Measurements from ENCODE around the gene PRKAR2B. TPM values are rescaled to one million over a fixed set of nuclear protein-coding genes. Genes with fewer than 3 reads are reported as not detected.
"Not testable (repeated sequence)": the region's sequence is repeated elsewhere in the genome, so short reads cannot be mapped to it uniquely, and the experiment has no call there.

PRKAR2B gene
- total RNA-seq, 2 donors from 2014 or later: 10.6 to 44.2 TPM

DNA sequence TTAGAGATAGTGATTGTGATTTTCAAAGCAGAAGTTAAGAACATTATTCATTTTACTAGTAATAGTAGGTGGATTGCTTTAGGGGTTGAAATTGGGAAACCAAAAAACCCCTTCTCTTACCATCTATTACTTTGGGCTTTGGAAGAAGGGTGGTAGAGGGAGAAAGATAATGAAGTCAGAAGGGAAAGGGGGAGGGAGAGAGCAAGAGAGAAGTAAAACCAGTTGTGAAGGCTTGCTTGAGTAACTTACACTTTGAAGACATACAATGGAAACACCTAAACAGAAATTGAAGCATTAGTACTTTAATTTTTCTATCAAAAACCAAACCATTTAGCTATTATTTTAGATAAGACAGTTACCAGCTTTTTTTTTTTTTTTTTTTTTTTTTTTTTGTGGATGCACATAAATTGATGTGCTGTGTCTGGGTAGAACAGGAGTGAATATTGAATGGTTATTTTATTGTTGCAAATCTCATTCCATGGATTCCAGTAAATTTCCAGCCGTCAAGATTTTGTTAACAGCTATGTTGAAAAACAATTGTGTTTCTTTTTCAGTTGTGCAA, 5.5 kb downstream of the PRKAR2B start:
- H3K36me3 ChIP-seq (replicated peaks in 1 of 2; ENCODE audit: insufficient read depth in 1 of 2, low read depth in 2 of 2): no peaks in the 10 kb centered on the region
- H3K27me3 ChIP-seq: no peaks in the 10 kb centered on the region
- no peak for ATAC-seq
- WGBS, 2 donors: 47 to 52% methylated on average over 1 of the region's 1 CpG
- no peaks in the 10 kb centered on the region for H3K9me3 ChIP-seq
- no peak for TF ChIP-seq CTCF (IDR thresholded peaks at IDR 0.05)
- no peak for TF ChIP-seq POLR2A (IDR thresholded peaks at IDR 0.05)
- H3K4me3 ChIP-seq: no peak overlapping the region
- peaks cover 6% of the 10 kb centered on the region for H3K4me1 ChIP-seq
- no peak overlapping the region for H3K27ac ChIP-seq
- intact Hi-C loops (cut with DNase I): no loop called here
- DNase-seq: no peak

- ATAC-seq: no peak
- no peaks in the 10 kb centered on the region for H3K4me1 ChIP-seq
- H3K27me3 ChIP-seq: no peaks in the 10 kb centered on the region
- no peaks in the 10 kb centered on the region for H3K36me3 ChIP-seq (replicated peaks in 1 of 2; ENCODE audit: insufficient read depth in 1 of 2, low read depth in 2 of 2)
- TF ChIP-seq CTCF (IDR thresholded peaks at IDR 0.05): no peak
- no peak for TF ChIP-seq POLR2A (IDR thresholded peaks at IDR 0.05)
- 73 to 81% methylated on average over 2 of the region's 2 CpGs for WGBS, 2 donors
- no peak overlapping the region for H3K4me3 ChIP-seq
- H3K27ac ChIP-seq: no peak overlapping the region
- intact Hi-C loops (cut with DNase I): no loop called here
- H3K9me3 ChIP-seq: no peaks in the 10 kb centered on the region
- DNase-seq: no peak
These were observed 6.9 kb downstream of the PRKAR2B start for GRCh38 chr7:107051376-107051775.

DNA sequence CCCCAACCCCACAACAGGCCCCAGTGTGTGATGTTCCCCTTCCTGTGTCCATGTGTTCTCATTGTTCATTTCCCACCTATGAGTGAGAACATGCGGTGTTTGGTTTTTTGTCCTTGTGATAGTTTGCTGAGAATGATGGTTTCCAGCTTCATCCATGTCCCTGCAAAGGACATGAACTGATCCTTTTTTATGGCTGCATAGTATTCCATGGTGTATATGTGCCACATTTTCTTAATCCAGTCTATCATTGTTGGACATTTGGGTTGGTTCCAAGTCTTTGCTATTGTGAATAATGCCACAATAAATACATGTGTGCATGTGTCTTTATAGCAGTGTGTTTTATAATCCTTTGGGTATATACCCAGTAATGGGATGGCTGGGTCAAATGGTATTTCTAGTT, 10.5 kb downstream of the PRKAR2B start:
- DNase-seq; H3K4me1 ChIP-seq; intact Hi-C loops (cut with DNase I); H3K36me3 ChIP-seq (replicated peaks in 1 of 2; ENCODE audit: insufficient read depth in 1 of 2, low read depth in 2 of 2); H3K27me3 ChIP-seq; H3K9me3 ChIP-seq; H3K27ac ChIP-seq; ATAC-seq; H3K4me3 ChIP-seq: not testable (repeated sequence)
- 93 to 100% methylated on average over 1 of the region's 1 CpG for WGBS, 2 donors

DNA sequence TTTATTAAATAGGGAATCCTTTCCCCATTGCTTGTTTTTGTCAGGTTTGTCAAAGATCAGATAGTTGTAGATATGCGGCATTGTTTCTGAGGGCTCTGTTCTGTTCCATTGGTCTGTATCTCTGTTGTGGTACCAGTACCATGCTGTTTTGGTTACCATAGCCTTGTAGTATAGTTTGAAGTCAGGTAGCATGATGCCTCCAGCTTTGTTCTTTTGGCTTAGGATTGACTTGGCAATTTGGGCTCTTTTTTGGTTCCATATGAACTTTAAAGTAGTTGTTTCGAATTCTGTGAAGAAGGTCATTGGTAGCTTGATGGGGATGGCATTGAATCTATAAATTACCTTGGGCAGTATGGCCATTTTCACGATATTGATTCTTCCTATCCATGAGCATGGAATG, 11.6 kb downstream of the PRKAR2B start:
- H3K27me3 ChIP-seq; H3K4me3 ChIP-seq; intact Hi-C loops (cut with DNase I); DNase-seq; ATAC-seq; H3K27ac ChIP-seq; H3K4me1 ChIP-seq; H3K9me3 ChIP-seq; H3K36me3 ChIP-seq (replicated peaks in 1 of 2; ENCODE audit: insufficient read depth in 1 of 2, low read depth in 2 of 2): not testable (repeated sequence)
- WGBS, 2 donors: 85% methylated on average over 3 of the region's 3 CpGs

DNA sequence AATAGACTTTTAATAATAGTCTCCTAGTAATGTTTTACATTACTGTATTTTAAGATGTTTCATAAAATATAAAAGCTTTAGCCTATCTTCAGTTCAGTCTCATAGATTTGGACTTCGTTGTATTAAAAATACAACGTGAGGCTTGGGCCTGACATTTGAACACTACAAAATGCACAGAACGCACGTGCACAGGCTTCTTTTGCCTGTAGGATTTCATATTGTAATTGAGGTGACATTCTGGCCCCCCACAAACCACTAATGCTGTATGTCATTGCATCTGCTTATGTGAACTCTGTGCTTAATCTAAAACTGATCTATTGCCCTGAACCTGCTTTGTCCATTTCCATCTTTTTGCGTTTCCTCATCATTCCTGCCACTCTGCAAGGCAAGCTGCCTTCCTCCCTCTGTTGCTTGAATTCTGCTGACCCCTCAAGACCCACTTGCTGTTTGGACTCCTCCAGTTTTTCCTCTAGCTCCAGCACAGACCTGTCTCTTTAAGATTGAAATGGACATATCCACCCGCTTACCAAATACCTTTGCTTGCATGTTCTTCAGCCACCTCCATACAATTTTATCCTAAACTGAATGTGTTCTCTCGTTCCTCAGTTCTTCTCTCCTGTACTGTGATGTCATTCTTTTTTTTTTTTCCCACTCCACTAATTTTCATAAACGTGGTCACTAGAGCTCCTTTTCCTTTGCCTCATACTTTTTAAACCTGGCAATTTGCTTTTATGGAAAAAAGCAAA, 12.4 kb downstream of the PRKAR2B start:
- Histone ChIP-seq H3K4me1 (no peaks in the 10 kb centered on the region), H3K4me3 (no peak overlapping the region), H3K27ac (no peak overlapping the region), H3K36me3 (replicated peaks in 1 of 2; ENCODE audit: insufficient read depth in 1 of 2, low read depth in 2 of 2) (no peaks in the 10 kb centered on the region), H3K27me3 (no peaks in the 10 kb centered on the region), H3K9me3 (no peaks in the 10 kb centered on the region)
- TF ChIP-seq POLR2A (IDR thresholded peaks at IDR 0.05) (no peak), CTCF (IDR thresholded peaks at IDR 0.05) (no peak)
- 67 to 72% methylated on average over 8 of the region's 8 CpGs for WGBS, 2 donors
- DNase-seq (no peak), ATAC-seq (no peak)
- intact Hi-C loops (cut with DNase I): no loop called here

DNA sequence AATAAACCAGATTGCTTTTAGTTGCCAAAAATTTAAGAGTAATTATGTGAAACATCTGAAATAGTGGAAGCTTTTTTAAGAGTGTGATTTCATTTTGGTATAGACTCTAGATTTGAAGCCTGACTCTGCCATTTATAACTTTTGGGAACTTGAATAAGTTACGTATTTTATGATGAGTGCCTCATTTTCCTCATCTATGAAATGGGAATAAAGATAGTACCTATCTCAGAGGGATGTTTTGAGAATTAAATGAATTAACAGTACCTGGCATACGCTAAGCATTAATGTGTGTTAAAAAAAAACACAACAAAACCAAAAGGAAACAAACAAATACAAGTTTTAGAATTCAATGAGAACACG, 12.9 kb downstream of the PRKAR2B start:
- no peak for ATAC-seq

More for the DNA sequence above, 12.9 kb downstream of the PRKAR2B start:
- Histone ChIP-seq H3K4me3 (no peak overlapping the region), H3K4me1 (no peaks in the 10 kb centered on the region), H3K9me3 (no peaks in the 10 kb centered on the region), H3K36me3 (replicated peaks in 1 of 2; ENCODE audit: insufficient read depth in 1 of 2, low read depth in 2 of 2) (no peaks in the 10 kb centered on the region), H3K27me3 (no peaks in the 10 kb centered on the region), H3K27ac (no peak overlapping the region)
- 78 to 84% methylated on average over 3 of the region's 3 CpGs for WGBS, 2 donors
- DNase-seq: no peak
- intact Hi-C loops (cut with DNase I): no loop called here
- TF ChIP-seq CTCF (IDR thresholded peaks at IDR 0.05) (no peak), POLR2A (IDR thresholded peaks at IDR 0.05) (no peak)

Data from body of pancreas (tissue), 4 donors.